Prostate gland (tissue), 2 donors: ENCODE measurements around the gene DPM2. TPM values are rescaled to one million over a fixed set of nuclear protein-coding genes. Genes with fewer than 3 reads are reported as not detected.
A peak's percentile ranks its signal among the peaks of the same experiment; 100 is the strongest.

Source experiments
- DNase-seq: peaks from one replicate; pipeline ENCODE4 v3.0.0-alpha.2; 2019; ENCODE audit warnings: low spot score
- H3K27ac ChIP-seq, 2 donors: fragments of 200-600 bp; sonication (generic); 2 replicates each; pipeline ENCODE4 v1.5.1; 2017 to 2019
- H3K27me3 ChIP-seq: fragments of 200-600 bp; sonication (generic); replicated peaks from 2 replicates; pipeline ENCODE4 v1.5.1; 2019; ENCODE audit not compliant: insufficient read depth
- H3K36me3 ChIP-seq, 2 donors: fragments of 200-600 bp; sonication (generic); 1 replicate in 1 of 2; 2 replicates in 1 of 2; pipeline versions ENCODE4 v1.5.1 to v1.8.1; 2017 to 2019
- H3K4me1 ChIP-seq: fragments of 200-600 bp; sonication (generic); replicated peaks from 2 replicates; pipeline ENCODE4 v1.5.1; 2019
- H3K4me3 ChIP-seq, 2 donors: fragments of 200-600 bp; sonication (generic); 2 replicates each; pipeline ENCODE4 v1.5.1; 2017 to 2019
- H3K9me3 ChIP-seq: fragments of 200-600 bp; sonication (generic); 2 replicates; pipeline ENCODE4 v1.5.1; 2017
- POLR2A ChIP-seq: fragments of 450-650 bp; IDR thresholded peaks from one replicate; pipeline ENCODE4 v1.6.1; 2016; ENCODE audit warnings: antibody characterized with exemption, mild to moderate bottlenecking
- POLR2AphosphoS5 ChIP-seq: sonication (generic); formaldehyde crosslinking; IDR thresholded peaks from one replicate; pipeline ENCODE4 v1.6.1; 2017; ENCODE audit warnings: antibody characterized with exemption
- WGBS: methylation state at CpG from one replicate; pipeline ENCODE4 v1.1.5; 2018; 5-methylcytosine and 5-hydroxymethylcytosine counted together
- intact Hi-C: fragments of 100-400 bp; cut with DNase I; formaldehyde crosslinking; loops from one replicate; pipeline ENCODE4 v1.14.2; 2022
- total RNA-seq, 2 donors: library from RNA; depleted of rRNA; stranded (reverse); fragments of >200 nt; gene quantifications; one replicate each; pipeline ENCODE4 v1.1.0, GENCODE V29; 2016
- TF ChIP-seq, protein P1 (sequence below), 4 experiments: fragments of 200-600 bp in 2 of 4; fragments of 450-650 bp in 2 of 4; sonication (generic) in 2 of 4; IDR thresholded peaks; 1 replicate in 3 of 4; 2 replicates in 1 of 4; pipeline ENCODE4 v1.5.1; 2016 to 2019; ENCODE audit warnings: antibody characterized with exemption in 4 of 4, mild to moderate bottlenecking in 2 of 4, moderate library complexity in 2 of 4

DPM2 gene
- total RNA-seq, 2 donors from 2014 or later = 28.1 to 28.2 TPM

DNA sequence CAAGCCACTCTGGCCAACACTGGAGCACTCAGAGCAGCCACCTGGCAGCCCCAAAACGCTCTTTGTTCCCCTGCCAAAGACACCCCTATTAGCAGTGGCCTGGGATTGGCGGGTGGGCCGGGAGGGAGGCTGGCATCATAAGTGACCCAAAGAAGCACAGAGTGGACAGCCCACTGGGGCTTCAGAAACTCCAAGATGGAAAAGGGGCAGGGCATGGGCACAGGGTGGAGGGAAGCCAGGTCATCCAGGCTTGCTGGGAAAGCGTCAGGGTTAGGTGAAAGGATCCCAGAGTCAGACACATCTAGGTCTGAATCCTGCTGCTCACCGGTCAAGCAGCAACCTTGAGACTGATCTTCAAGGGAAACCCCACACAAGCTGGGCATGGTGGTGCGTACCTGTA, 28.3 kb upstream of the DPM2 start:
- no peak overlapping the region for H3K4me3 ChIP-seq

DNA sequence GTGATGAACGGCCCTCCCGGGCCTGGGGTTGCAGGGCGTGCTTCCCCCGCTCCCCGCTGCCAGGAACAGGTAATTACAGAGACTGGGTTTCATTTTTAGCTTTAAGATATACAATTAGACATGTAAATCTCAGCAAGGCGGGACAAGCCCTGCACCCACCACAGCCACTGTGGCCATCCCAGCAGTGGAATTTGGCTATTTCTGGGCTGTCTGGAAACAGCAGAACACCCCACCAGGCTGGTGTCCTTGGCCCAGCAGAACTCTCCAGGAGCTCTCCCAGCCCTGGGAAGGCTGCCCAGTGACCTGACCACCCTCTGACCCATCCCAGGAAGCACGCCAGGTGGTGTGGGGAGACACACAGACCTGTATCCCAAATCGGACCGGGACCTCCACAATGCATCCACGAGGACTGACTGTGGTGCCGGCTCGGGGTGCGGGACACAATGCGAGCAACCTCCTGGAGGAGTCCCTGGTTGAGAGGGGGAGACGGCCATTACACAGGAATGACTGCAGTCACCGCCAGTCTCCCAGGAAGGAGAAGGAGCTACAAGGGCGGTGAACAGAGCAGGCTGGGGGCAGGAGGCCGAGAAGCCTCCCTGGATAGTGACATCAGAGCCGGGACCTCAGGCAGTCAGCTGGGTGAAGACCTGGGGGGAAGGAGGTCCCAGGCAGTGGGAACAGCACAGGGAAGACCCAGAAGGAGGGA, 25.9 kb upstream of the DPM2 start:
- DNase-seq = no peak
- peaks cover 43% of the 10 kb centered on the region for H3K4me1 ChIP-seq

More for the DNA sequence above, 28.3 kb upstream of the DPM2 start:
- peak overlapping the region; percentile 90 to 92 for H3K27ac ChIP-seq
- H3K4me1 ChIP-seq = peaks cover 64% of the 10 kb centered on the region
- 33% methylated on average over 6 of the region's 6 CpGs for WGBS
- no peaks in the 10 kb centered on the region for H3K27me3 ChIP-seq
- H3K36me3 ChIP-seq = no peaks in the 10 kb centered on the region
- DNase-seq = no peak
- no peaks in the 10 kb centered on the region for H3K9me3 ChIP-seq
- intact Hi-C loops = loop anchor here (10.0 kb wide), 1 partner anchor 129 kb away; no protein-coding TSS in a partner anchor
- TF ChIP-seq POLR2AphosphoS5 = no peak
- no peak for TF ChIP-seq POLR2A
- TF ChIP-seq, protein P1, sequence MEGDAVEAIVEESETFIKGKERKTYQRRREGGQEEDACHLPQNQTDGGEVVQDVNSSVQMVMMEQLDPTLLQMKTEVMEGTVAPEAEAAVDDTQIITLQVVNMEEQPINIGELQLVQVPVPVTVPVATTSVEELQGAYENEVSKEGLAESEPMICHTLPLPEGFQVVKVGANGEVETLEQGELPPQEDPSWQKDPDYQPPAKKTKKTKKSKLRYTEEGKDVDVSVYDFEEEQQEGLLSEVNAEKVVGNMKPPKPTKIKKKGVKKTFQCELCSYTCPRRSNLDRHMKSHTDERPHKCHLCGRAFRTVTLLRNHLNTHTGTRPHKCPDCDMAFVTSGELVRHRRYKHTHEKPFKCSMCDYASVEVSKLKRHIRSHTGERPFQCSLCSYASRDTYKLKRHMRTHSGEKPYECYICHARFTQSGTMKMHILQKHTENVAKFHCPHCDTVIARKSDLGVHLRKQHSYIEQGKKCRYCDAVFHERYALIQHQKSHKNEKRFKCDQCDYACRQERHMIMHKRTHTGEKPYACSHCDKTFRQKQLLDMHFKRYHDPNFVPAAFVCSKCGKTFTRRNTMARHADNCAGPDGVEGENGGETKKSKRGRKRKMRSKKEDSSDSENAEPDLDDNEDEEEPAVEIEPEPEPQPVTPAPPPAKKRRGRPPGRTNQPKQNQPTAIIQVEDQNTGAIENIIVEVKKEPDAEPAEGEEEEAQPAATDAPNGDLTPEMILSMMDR (IDR thresholded peaks at IDR 0.05) = no peak

DNA sequence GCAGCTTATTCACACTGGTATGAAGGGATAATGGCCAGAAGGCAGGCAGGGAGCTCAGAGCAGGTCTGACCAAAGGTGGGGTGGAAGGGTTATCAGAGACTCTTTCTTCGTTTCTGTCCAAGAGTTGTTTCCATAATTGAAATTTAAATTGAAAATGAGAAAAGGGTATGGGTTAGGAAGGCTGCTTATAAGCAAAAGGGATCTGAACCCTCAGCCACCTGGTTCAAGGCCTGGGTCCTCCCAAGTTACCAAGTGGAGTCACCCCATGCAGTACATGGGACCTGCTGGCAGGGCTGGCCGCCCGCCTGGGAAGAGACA, 25.3 kb upstream of the DPM2 start:
- Histone ChIP-seq H3K4me3 (no peak overlapping the region), H3K4me1 (peaks cover 38% of the 10 kb centered on the region), H3K27me3 (no peaks in the 10 kb centered on the region), H3K27ac (peak overlapping the region; percentile 90 to 92), H3K36me3 (no peaks in the 10 kb centered on the region), H3K9me3 (no peaks in the 10 kb centered on the region)
- TF ChIP-seq, protein P1 (IDR thresholded peaks at IDR 0.05) = peak in 1 of 4 experiments; percentile 9
- no peak for TF ChIP-seq POLR2A
- no peak for DNase-seq
- 36% methylated on average over 3 of the region's 3 CpGs for WGBS
- intact Hi-C loops = loop anchor here (10.0 kb wide), 1 partner anchor 132 kb away; no protein-coding TSS in a partner anchor

More for the DNA sequence above, 25.9 kb upstream of the DPM2 start:
- TF ChIP-seq, protein P1 (IDR thresholded peaks at IDR 0.05) = no peak
- peak; percentile 43 for TF ChIP-seq POLR2AphosphoS5
- no peaks in the 10 kb centered on the region for H3K27me3 ChIP-seq
- H3K36me3 ChIP-seq = no peaks in the 10 kb centered on the region
- intact Hi-C loops = loop anchor here (10.0 kb wide), 1 partner anchor 131 kb away; no protein-coding TSS in a partner anchor
- no peak overlapping the region for H3K4me3 ChIP-seq
- 38% methylated on average over 19 of the region's 19 CpGs for WGBS
- H3K27ac ChIP-seq = peak overlapping the region; percentile 90 to 92
- no peaks in the 10 kb centered on the region for H3K9me3 ChIP-seq

- TF ChIP-seq POLR2AphosphoS5 (no peak), POLR2A (no peak)
- TF ChIP-seq, protein P1 (IDR thresholded peaks at IDR 0.05) = no peak
These were observed 24.6 kb upstream of the DPM2 start for GRCh38 chr9:127962278-127962677.

More at GRCh38 chr9:127962278-127962677, 24.6 kb upstream of the DPM2 start:
- no peak for DNase-seq
- Histone ChIP-seq H3K4me3 (no peak overlapping the region), H3K4me1 (peaks cover 35% of the 10 kb centered on the region), H3K9me3 (no peaks in the 10 kb centered on the region), H3K27me3 (no peaks in the 10 kb centered on the region), H3K36me3 (no peaks in the 10 kb centered on the region), H3K27ac (peak overlapping the region; percentile 21 to 92)
- whole genome bisulfite sequencing = 46% methylated on average over 3 of the region's 3 CpGs
- intact Hi-C loops = loop anchor here (10.0 kb wide), 1 partner anchor 133 kb away; no protein-coding TSS in a partner anchor
